Measurements from ENCODE around the gene STC2. TPM values are rescaled to one million over a fixed set of nuclear protein-coding genes. Genes with fewer than 3 reads are reported as not detected.

Gene STC2
- total RNA-seq, 4 donors from 2014 or later: 0.90 to 3.9 (median 1.2) TPM

GRCh38 chr5:173303878-173304590 lies 24.2 kb downstream of the STC2 start:
- Histone ChIP-seq H3K36me3 (no peaks in the 10 kb centered on the region), H3K9me3 (peaks cover 0 to 11% (median 0%) of the 10 kb centered on the region in 4 donors), H3K4me3 (no peak overlapping the region), H3K4me1 (no peaks in the 10 kb centered on the region), H3K27ac (no peak overlapping the region), H3K27me3 (no peaks in the 10 kb centered on the region)
- 66 to 74% methylated on average over 13 of the region's 13 CpGs for WGBS, 2 donors
- DNase-seq (ENCODE audit: low spot score in 2 of 2): no peak
- no peak for TF ChIP-seq CTCF (IDR thresholded peaks at IDR 0.05)
- TF ChIP-seq POLR2A (IDR thresholded peaks at IDR 0.05): no peak
- TF ChIP-seq EP300 (IDR thresholded peaks at IDR 0.05): no peak

GRCh38 chr5:173302546-173303155 lies 25.6 kb downstream of the STC2 start:
- H3K27ac ChIP-seq: no peak overlapping the region
- 74 to 84% methylated on average over 6 of the region's 6 CpGs for WGBS, 2 donors
- H3K27me3 ChIP-seq: no peaks in the 10 kb centered on the region
- H3K36me3 ChIP-seq: no peaks in the 10 kb centered on the region
- no peaks in the 10 kb centered on the region for H3K4me1 ChIP-seq
- DNase-seq (ENCODE audit: low spot score in 2 of 2): no peak
- H3K9me3 ChIP-seq: peaks cover 0 to 5% (median 0%) of the 10 kb centered on the region in 4 donors
- H3K4me3 ChIP-seq: no peak overlapping the region
- TF ChIP-seq CTCF (IDR thresholded peaks at IDR 0.05): no peak
- TF ChIP-seq EP300 (IDR thresholded peaks at IDR 0.05): no peak
- TF ChIP-seq POLR2A (IDR thresholded peaks at IDR 0.05): no peak

- no peak for TF ChIP-seq EP300 (IDR thresholded peaks at IDR 0.05)
- no peak for TF ChIP-seq POLR2A (IDR thresholded peaks at IDR 0.05)
- TF ChIP-seq CTCF (IDR thresholded peaks at IDR 0.05): no peak
- Histone ChIP-seq H3K36me3 (no peaks in the 10 kb centered on the region), H3K27ac (no peak overlapping the region), H3K9me3 (no peaks in the 10 kb centered on the region), H3K4me3 (no peak overlapping the region), H3K27me3 (no peaks in the 10 kb centered on the region), H3K4me1 (no peaks in the 10 kb centered on the region)
- WGBS, 2 donors: 37 to 51% methylated on average over 14 to 16 of the region's 17 CpGs
- no peak for DNase-seq (ENCODE audit: low spot score in 2 of 2)
These were observed 26.3 kb downstream of the STC2 start for GRCh38 chr5:173301695-173302545.

GRCh38 chr5:173300389-173301047 lies 27.7 kb downstream of the STC2 start:
- no peaks in the 10 kb centered on the region for H3K4me1 ChIP-seq
- WGBS, 2 donors: 90 to 92% methylated on average over 6 of the region's 6 CpGs
- no peak overlapping the region for H3K4me3 ChIP-seq
- no peak for DNase-seq (ENCODE audit: low spot score in 2 of 2)
- TF ChIP-seq EP300 (IDR thresholded peaks at IDR 0.05) (no peak), POLR2A (IDR thresholded peaks at IDR 0.05) (no peak)
- H3K27ac ChIP-seq: no peak overlapping the region
- no peaks in the 10 kb centered on the region for H3K36me3 ChIP-seq
- H3K9me3 ChIP-seq: no peaks in the 10 kb centered on the region
- no peaks in the 10 kb centered on the region for H3K27me3 ChIP-seq

GRCh38 chr5:173299820-173300219 lies 28.4 kb downstream of the STC2 start:
- DNase-seq (ENCODE audit: low spot score in 2 of 2): no peak
- H3K9me3 ChIP-seq: no peaks in the 10 kb centered on the region

More at GRCh38 chr5:173299820-173300219, 28.4 kb downstream of the STC2 start:
- Histone ChIP-seq H3K27ac (no peak overlapping the region), H3K36me3 (no peaks in the 10 kb centered on the region), H3K4me1 (no peaks in the 10 kb centered on the region), H3K27me3 (peaks cover 0 to 4% of the 10 kb centered on the region in 2 donors), H3K4me3 (no peak overlapping the region)
- TF ChIP-seq CTCF (IDR thresholded peaks at IDR 0.05): no peak
- no peak for TF ChIP-seq EP300 (IDR thresholded peaks at IDR 0.05)
- TF ChIP-seq POLR2A (IDR thresholded peaks at IDR 0.05): no peak
- WGBS, 2 donors: 86 to 87% methylated on average over 7 of the region's 7 CpGs
